HepG2 (cell line): ENCODE data around the gene LSM2. TPM values are rescaled to one million over a fixed set of nuclear protein-coding genes. Genes with fewer than 3 reads are reported as not detected.
A peak's percentile ranks its signal among the peaks of the same experiment; 100 is the strongest.

ENCODE experiments used
- ATAC-seq: fragments of 200-7000 bp; cut with Tn5 transposase; 3 replicates; pipeline ENCODE4 v1.9.1; 2020; ENCODE audit warnings: mild to moderate bottlenecking, moderate library complexity
- BruUV-seq: library from RNA; stranded (reverse); fragments of 400-500 nt; replicated peaks from 2 replicates; lab custom pipeline; 2021; lab: Mats Ljungman, UMichigan
- CTCF ChIA-PET: fragments of 300-600 bp; formaldehyde crosslinking; extraction: SDS; loops from one replicate; lab custom pipeline; 2021; ENCODE audit warnings: low total read pairs, inconsistent platforms, low intra/inter-chr PET ratio; lab: Yijun Ruan, JAX
- POLR2A ChIA-PET: fragments of 350-600 bp; sonication (Branson Sonifier 250); formaldehyde crosslinking; loops from one replicate; lab custom pipeline; 2020; ENCODE audit warnings: antibody characterized with exemption, inconsistent platforms; lab: Yijun Ruan, JAX
- DNase-seq: peaks from one replicate; pipeline ENCODE4 v3.0.0-alpha.2; 2015; ENCODE audit warnings: low spot score
- FAIRE-seq: peaks from 3 replicates; lab custom pipeline; 2011; peaks lifted over from hg19 to GRCh38; lab: Jason Lieb, UNC
- H2AFZ ChIP-seq: one replicate; pipeline ENCODE4 v1.6.1; 2011; ENCODE audit warnings: low read length, inconsistent platforms
- H3K27ac ChIP-seq: fragments of 300-600 bp; 3 replicates; pipeline ENCODE4 v1.8.0; 2011; ENCODE audit warnings: mixed run types, mild to moderate bottlenecking, mixed read lengths, low read length, inconsistent platforms; ENCODE audit not compliant: insufficient read depth; ENCODE audit errors: extremely low read length
- H3K27me3 ChIP-seq, 2 experiments: fragments of 200-600 bp in 1 of 2; 2 replicates in 1 of 2; 3 replicates in 1 of 2; pipeline versions ENCODE4 v1.6.0 to v1.8.0; 2011; ENCODE audit warnings: low read length in 2 of 2, mild to moderate bottlenecking in 2 of 2, moderate library complexity in 2 of 2, inconsistent platforms in 1 of 2; ENCODE audit not compliant: insufficient read depth in 2 of 2, control insufficient read depth in 1 of 2
- H3K36me3 ChIP-seq, 2 experiments: fragments of 200-600 bp in 1 of 2; replicated peaks in 1 of 2; 2 replicates in 1 of 2; 3 replicates in 1 of 2; pipeline versions ENCODE4 v1.5.1 to v1.8.0; 2011; ENCODE audit warnings: low read length in 2 of 2, inconsistent platforms in 1 of 2; ENCODE audit not compliant: insufficient read depth in 2 of 2, control insufficient read depth in 1 of 2
- H3K4me1 ChIP-seq: 2 replicates; pipeline ENCODE4 v1.5.1; 2012; ENCODE audit warnings: low read length, inconsistent platforms; ENCODE audit not compliant: insufficient read depth
- H3K4me2 ChIP-seq: 2 replicates; pipeline ENCODE4 v1.6.0; 2011; ENCODE audit warnings: low read depth, low read length, inconsistent platforms
- H3K4me3 ChIP-seq, 3 experiments: fragments of 200-600 bp in 1 of 3; sonication (generic), shearing (Covaris generic) in 1 of 3; replicated peaks in 1 of 3; 2 replicates each; pipeline ENCODE4 v1.5.1; 2011 to 2016; ENCODE audit warnings: low read length in 3 of 3, inconsistent platforms in 2 of 3, low read depth in 2 of 3, mild to moderate bottlenecking in 2 of 3, control low read depth in 1 of 3, mixed read lengths in 1 of 3; ENCODE audit not compliant: insufficient read depth in 1 of 3
- H3K79me2 ChIP-seq: one replicate; pipeline ENCODE4 v1.6.1; 2011; ENCODE audit warnings: low read length, inconsistent platforms; ENCODE audit not compliant: insufficient read depth
- H3K9ac ChIP-seq: 2 replicates; pipeline ENCODE4 v1.6.0; 2011; ENCODE audit warnings: mild to moderate bottlenecking, low read depth, low read length, inconsistent platforms; ENCODE audit not compliant: insufficient read depth
- H3K9me3 ChIP-seq: 2 replicates; pipeline ENCODE4 v1.5.1; 2012; ENCODE audit warnings: mild to moderate bottlenecking, low read length
- H4K20me1 ChIP-seq: 2 replicates; pipeline ENCODE4 v1.6.0; 2011; ENCODE audit warnings: inconsistent platforms, mild to moderate bottlenecking, low read length, moderate library complexity; ENCODE audit not compliant: insufficient read depth
- NFRKB ChIP-seq: fragments of 450-650 bp; IDR thresholded peaks from 2 replicates; pipeline ENCODE4 v1.6.1; 2017
- PPARG ChIP-seq: conservative IDR thresholded peaks from 2 replicates; pipeline ENCODE4 v1.6.1; 2016; ENCODE audit warnings: missing biosample characterization, missing genetic modification reagents
- RBFOX2 ChIP-seq: fragments of 200-400 bp; formaldehyde crosslinking; IDR thresholded peaks from 2 replicates; pipeline ENCODE4 v1.6.1; 2017; ENCODE audit warnings: low read depth, mild to moderate bottlenecking, low read length
- TBL1XR1 ChIP-seq: fragments of 150-350 bp; IDR thresholded peaks from 2 replicates; pipeline ENCODE4 v1.6.1; 2014; ENCODE audit warnings: borderline replicate concordance, low read length; ENCODE audit not compliant: partially characterized antibody
- ZBTB3 ChIP-seq: sonication (generic); formaldehyde crosslinking; IDR thresholded peaks from 2 replicates; pipeline ENCODE4 v1.4.0; 2020; ENCODE audit warnings: low read depth, mild to moderate bottlenecking, moderate library complexity, missing genetic modification reagents, borderline replicate concordance
- ZNF660 ChIP-seq: sonication (generic); formaldehyde crosslinking; IDR thresholded peaks from 2 replicates; pipeline ENCODE4 v1.5.1; 2020; ENCODE audit warnings: mild to moderate bottlenecking, low read depth, missing genetic modification reagents, borderline replicate concordance
- WGBS: methylation state at CpG from one replicate; pipeline ENCODE4 v1.1.6; 2017; ENCODE audit warnings: low lambda C conversion rate; 5-methylcytosine and 5-hydroxymethylcytosine counted together
- in situ Hi-C: cut with HindIII; loops from 2 replicates; pipeline ENCODE4 v1.10.0; 2017; ENCODE audit warnings: low pct_unique_long_range_greater_than_20kb; ENCODE audit not compliant: extremely low pct_ligation_motif_present
- intact Hi-C: fragments of 100-400 bp; cut with micrococcal nuclease; formaldehyde crosslinking; loops from one replicate; pipeline ENCODE4 v1.10.0; 2022; ENCODE audit not compliant: unreplicated experiment
- polyA plus RNA-seq, 8 experiments: library from polyadenylated mRNA; depleted of rRNA in 3 of 8; stranded (reverse) in 7 of 8; unstranded in 1 of 8; fragments of >200 nt; fragmentation: Illumina TruSeq in 4 of 8; extraction: Trizol in 4 of 8; gene quantifications; 2 replicates each; pipeline versions ENCODE4 v1.2.1 to v1.2.3, GENCODE V29; 2011 to 2016; ENCODE audit warnings: low read depth in 4 of 8, missing spikeins in 1 of 8, mixed read lengths in 1 of 8; ENCODE audit not compliant: insufficient read depth in 1 of 8
- total RNA-seq, 5 experiments: library from RNA; depleted of rRNA; stranded (reverse); fragments of >200 nt; fragmentation: Illumina TruSeq; extraction: Trizol; gene quantifications; 2 replicates each; pipeline ENCODE4 v1.2.3, GENCODE V29; 2016; ENCODE audit warnings: low read depth in 1 of 5
- TF ChIP-seq, protein P1 (sequence below), 2 experiments: sonication (generic) in 1 of 2; formaldehyde crosslinking in 1 of 2; IDR thresholded peaks; 2 replicates each; pipeline versions ENCODE4 v1.4.0 to v1.6.1; 2016 to 2020; ENCODE audit warnings: borderline replicate concordance in 1 of 2, low read depth in 1 of 2, mild to moderate bottlenecking in 1 of 2, missing genetic modification reagents in 1 of 2

LSM2 gene
- total and polyA plus RNA-seq, 2 of the 13 experiments (the other 11 are each of a cell fraction or from before 2014, with no cell fraction given) = 69.4 to 90.5 TPM

DNA sequence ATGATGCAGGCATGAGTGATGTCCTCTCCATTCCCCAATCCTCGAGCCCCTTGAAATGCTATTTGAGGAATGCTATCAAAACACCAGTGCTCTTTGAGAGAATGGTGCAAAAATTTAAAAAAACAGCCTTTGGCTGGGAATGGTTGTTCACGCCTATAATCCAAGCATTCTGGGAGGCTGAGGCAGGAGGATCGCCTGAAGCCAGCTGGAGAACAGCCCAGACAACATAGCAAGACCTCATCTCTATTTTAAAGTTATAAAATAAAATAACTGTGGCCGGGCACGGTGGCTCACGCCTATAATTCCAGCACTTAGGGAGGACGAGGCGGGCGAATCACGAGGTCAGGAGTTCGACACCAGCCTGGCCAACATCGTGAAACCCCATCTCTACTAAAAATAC is 7.0 kb downstream of the LSM2 start (continued):
- TF ChIP-seq, protein P1, sequence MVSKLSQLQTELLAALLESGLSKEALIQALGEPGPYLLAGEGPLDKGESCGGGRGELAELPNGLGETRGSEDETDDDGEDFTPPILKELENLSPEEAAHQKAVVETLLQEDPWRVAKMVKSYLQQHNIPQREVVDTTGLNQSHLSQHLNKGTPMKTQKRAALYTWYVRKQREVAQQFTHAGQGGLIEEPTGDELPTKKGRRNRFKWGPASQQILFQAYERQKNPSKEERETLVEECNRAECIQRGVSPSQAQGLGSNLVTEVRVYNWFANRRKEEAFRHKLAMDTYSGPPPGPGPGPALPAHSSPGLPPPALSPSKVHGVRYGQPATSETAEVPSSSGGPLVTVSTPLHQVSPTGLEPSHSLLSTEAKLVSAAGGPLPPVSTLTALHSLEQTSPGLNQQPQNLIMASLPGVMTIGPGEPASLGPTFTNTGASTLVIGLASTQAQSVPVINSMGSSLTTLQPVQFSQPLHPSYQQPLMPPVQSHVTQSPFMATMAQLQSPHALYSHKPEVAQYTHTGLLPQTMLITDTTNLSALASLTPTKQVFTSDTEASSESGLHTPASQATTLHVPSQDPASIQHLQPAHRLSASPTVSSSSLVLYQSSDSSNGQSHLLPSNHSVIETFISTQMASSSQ (IDR thresholded peaks at IDR 0.05; ENCODE audit: low read depth) = no peak
- TF ChIP-seq, protein P1 (CRISPR knock-in tag; IDR thresholded peaks at IDR 0.05; ENCODE audit: borderline replicate concordance) = no peak
- no peak for TF ChIP-seq NFRKB
- TF ChIP-seq ZNF660 (CRISPR knock-in tag) = no peak
- no peak for TF ChIP-seq PPARG (CRISPR knock-in tag)

DNA sequence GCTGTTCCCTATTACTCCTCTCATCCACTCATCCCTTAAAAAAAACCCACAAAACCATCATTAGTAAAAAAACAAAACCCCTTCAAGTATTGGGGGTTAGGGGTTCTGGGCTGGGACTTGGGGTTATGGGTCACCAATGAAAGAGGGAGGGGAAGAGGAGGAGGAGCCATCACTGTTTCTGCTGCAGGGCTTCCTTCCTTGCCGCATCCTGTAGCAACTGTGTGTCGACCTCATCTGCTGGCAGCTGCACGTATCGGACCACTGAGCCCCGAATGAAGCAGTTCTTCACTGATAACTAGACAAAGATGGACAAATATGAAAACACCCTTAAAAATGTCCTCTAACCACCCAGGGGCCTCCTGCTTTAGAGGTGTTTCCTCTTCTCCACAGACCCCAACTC is 9.2 kb downstream of the LSM2 start:
- Histone ChIP-seq H2AFZ (no peak overlapping the region), H3K4me2 (no peak overlapping the region), H3K79me2 (peaks cover 22% of the 10 kb centered on the region), H3K27ac (no peak overlapping the region), H3K4me3 (no peak overlapping the region), H3K36me3 (peaks cover 0 to 18% of the 10 kb centered on the region in 2 experiments; a peak in 4 of 5 replicates), H3K9ac (no peak overlapping the region), H4K20me1 (no peaks in the 10 kb centered on the region), H3K4me1 (peaks cover 25% of the 10 kb centered on the region), H3K9me3 (no peaks in the 10 kb centered on the region), H3K27me3 (no peaks in the 10 kb centered on the region; a peak in 1 of 5 replicates)
- 98% methylated on average over 5 of the region's 5 CpGs for WGBS
- FAIRE-seq (no peak), ATAC-seq (no peak), DNase-seq (no peak)
- intact Hi-C loops = no loop called here
- in situ Hi-C loops = no loop called here
- TF ChIP-seq RBFOX2 (0 out of 2 replicates have a peak, but pooled peaks have one; percentile 13), ZBTB3 (CRISPR knock-in tag) (no peak), TBL1XR1 (no peak)
- no TSS peak for BruUV-seq
- POLR2A ChIA-PET = interaction anchor here (1.1 to 4.3 kb wide), 3 partner anchors 9 to 60 kb away, joined by 3 to 47 read pairs (median 6); partner anchors contain the start of genes CLIC1, LSM2 and MSH5
- CTCF ChIA-PET = no interaction called here
